A549 treated with CORT108297 at 1 μM for 4 hours (cell line): ENCODE data around the gene RFTN1. TPM values are rescaled to one million over a fixed set of nuclear protein-coding genes. Genes with fewer than 3 reads are reported as not detected.

Experiments
- total RNA-seq: library from RNA; stranded (reverse); fragments of 200-300 nt; extraction: Qiagen RNA extraction; gene quantifications from 5 replicates; pipeline ENCODE4 v1.2.3, GENCODE V29; 2022

Gene RFTN1
- total RNA-seq, result 3.4 to 4.0 TPM (median 3.5 TPM) in 5 replicates

GRCh38 chr3:16513141-16514020 is at the start of gene RFTN1:
Gene RFTN1, minus strand, starts transcription at chr3:16513699. Its CDS starts 19,830 bp downstream, at chr3:16493869.

Other genes with a start within 250 kb of the RFTN1 start
- 23.0 to 29.2 TPM (median 25.5 TPM) in 5 replicates for gene DPH3, start 248.8 kb downstream of the RFTN1 start, total RNA-seq
- 7.5 to 8.8 TPM (median 8.5 TPM) in 5 replicates for gene OXNAD1, start 248.5 kb downstream of the RFTN1 start, total RNA-seq
- gene DAZL, start 91.7 kb upstream of the RFTN1 start, total RNA-seq, result not detected in 5 replicates